Panc1 (cell line): ENCODE results near the gene ITPKC. TPM values are rescaled to one million over a fixed set of nuclear protein-coding genes. Genes with fewer than 3 reads are reported as not detected.
A peak's percentile ranks its signal among the peaks of the same experiment; 100 is the strongest.

Experiments
- ATAC-seq: fragments of 200-7000 bp; cut with Tn5 transposase; 2 replicates; pipeline ENCODE4 v1.9.1; 2020; ENCODE audit warnings: mild to moderate bottlenecking, moderate library complexity
- BruUV-seq: library from RNA; stranded (reverse); fragments of 400-500 nt; replicated peaks from 2 replicates; lab custom pipeline; 2021; lab: Mats Ljungman, UMichigan
- CTCF ChIA-PET: fragments of 300-600 bp; sonication (Branson Sonifier 250); formaldehyde crosslinking; loops from one replicate; lab custom pipeline; 2022; ENCODE audit warnings: antibody characterized with exemption; lab: Charles Lee
- POLR2A ChIA-PET: fragments of 300-600 bp; sonication (Branson Sonifier 250); formaldehyde crosslinking; loops from one replicate; lab custom pipeline; 2022; ENCODE audit warnings: antibody characterized with exemption; lab: Charles Lee
- DNase-seq: peaks from one replicate; pipeline ENCODE4 v3.0.0-alpha.2; 2010; ENCODE audit warnings: low read depth, low spot score
- H3K27ac ChIP-seq: 2 replicates; pipeline ENCODE4 v1.5.1; 2011; ENCODE audit warnings: mild to moderate bottlenecking, low read length, inconsistent platforms
- H3K27me3 ChIP-seq: fragments of 200-500 bp; sonication (Bioruptor generic); 2 replicates; pipeline ENCODE4 v1.6.0; 2014; ENCODE audit warnings: low read length, inconsistent platforms; ENCODE audit not compliant: control insufficient read depth, insufficient read depth
- H3K36me3 ChIP-seq: fragments of 200-500 bp; sonication (Bioruptor generic); 2 replicates; pipeline ENCODE4 v1.5.1; 2014; ENCODE audit warnings: inconsistent platforms, mild to moderate bottlenecking, low read length, moderate library complexity; ENCODE audit not compliant: control insufficient read depth, insufficient read depth
- H3K4me1 ChIP-seq: 2 replicates; pipeline ENCODE4 v1.5.1; 2011; ENCODE audit warnings: inconsistent platforms, mild to moderate bottlenecking, low read length, moderate library complexity; ENCODE audit not compliant: control insufficient read depth, insufficient read depth
- H3K4me3 ChIP-seq, 2 experiments: 2 replicates each; pipeline ENCODE4 v1.5.1; 2011 to 2012; ENCODE audit warnings: low read depth in 2 of 2, low read length in 2 of 2, mild to moderate bottlenecking in 2 of 2, inconsistent platforms in 1 of 2, moderate library complexity in 1 of 2
- H3K9me3 ChIP-seq: fragments of 200-500 bp; sonication (Bioruptor generic); 2 replicates; pipeline ENCODE4 v1.5.1; 2014; ENCODE audit warnings: low read depth, mild to moderate bottlenecking, inconsistent platforms, low read length, moderate library complexity; ENCODE audit not compliant: control insufficient read depth, insufficient read depth
- CTCF ChIP-seq: fragments of 450-650 bp; IDR thresholded peaks from 2 replicates; pipeline ENCODE4 v1.5.1; 2017; ENCODE audit warnings: mild to moderate bottlenecking
- POLR2AphosphoS5 ChIP-seq: IDR thresholded peaks from 2 replicates; pipeline ENCODE4 v1.6.1; 2012; ENCODE audit warnings: mild to moderate bottlenecking, low read depth, low read length, moderate library complexity
- REST ChIP-seq, 2 experiments: IDR thresholded peaks; 2 replicates each; pipeline ENCODE4 v1.6.1; 2011 to 2012; ENCODE audit warnings: low read depth in 2 of 2, control low read depth in 1 of 2, low read length in 1 of 2, mild to moderate bottlenecking in 1 of 2, moderate library complexity in 1 of 2; ENCODE audit not compliant: insufficient read depth in 1 of 2
- SIN3A ChIP-seq: IDR thresholded peaks from 2 replicates; pipeline ENCODE4 v1.6.1; 2012; ENCODE audit warnings: low read depth, mild to moderate bottlenecking, low read length, moderate library complexity, borderline replicate concordance; ENCODE audit not compliant: insufficient read depth
- TCF7L2 ChIP-seq: IDR thresholded peaks from 2 replicates; pipeline ENCODE4 v1.6.1; 2011; ENCODE audit warnings: mild to moderate bottlenecking, low read depth, low read length, inconsistent platforms
- in situ Hi-C: cut with HindIII; loops from 2 replicates; pipeline ENCODE4 v1.10.0; 2016; ENCODE audit warnings: low sequenced_read_pairs, low pct_unique_long_range_greater_than_20kb
- intact Hi-C: fragments of 100-400 bp; cut with micrococcal nuclease; formaldehyde crosslinking; loops from one replicate; pipeline ENCODE4 v1.10.0; 2022; ENCODE audit not compliant: unreplicated experiment
- total RNA-seq: library from RNA; stranded (reverse); gene quantifications from one replicate; pipeline ENCODE4 v1.2.1, GENCODE V29; 2021; ENCODE audit not compliant: unreplicated experiment

Gene ITPKC
- total RNA-seq, 1 experiment from 2014 or later: 7.2 TPM

DNA sequence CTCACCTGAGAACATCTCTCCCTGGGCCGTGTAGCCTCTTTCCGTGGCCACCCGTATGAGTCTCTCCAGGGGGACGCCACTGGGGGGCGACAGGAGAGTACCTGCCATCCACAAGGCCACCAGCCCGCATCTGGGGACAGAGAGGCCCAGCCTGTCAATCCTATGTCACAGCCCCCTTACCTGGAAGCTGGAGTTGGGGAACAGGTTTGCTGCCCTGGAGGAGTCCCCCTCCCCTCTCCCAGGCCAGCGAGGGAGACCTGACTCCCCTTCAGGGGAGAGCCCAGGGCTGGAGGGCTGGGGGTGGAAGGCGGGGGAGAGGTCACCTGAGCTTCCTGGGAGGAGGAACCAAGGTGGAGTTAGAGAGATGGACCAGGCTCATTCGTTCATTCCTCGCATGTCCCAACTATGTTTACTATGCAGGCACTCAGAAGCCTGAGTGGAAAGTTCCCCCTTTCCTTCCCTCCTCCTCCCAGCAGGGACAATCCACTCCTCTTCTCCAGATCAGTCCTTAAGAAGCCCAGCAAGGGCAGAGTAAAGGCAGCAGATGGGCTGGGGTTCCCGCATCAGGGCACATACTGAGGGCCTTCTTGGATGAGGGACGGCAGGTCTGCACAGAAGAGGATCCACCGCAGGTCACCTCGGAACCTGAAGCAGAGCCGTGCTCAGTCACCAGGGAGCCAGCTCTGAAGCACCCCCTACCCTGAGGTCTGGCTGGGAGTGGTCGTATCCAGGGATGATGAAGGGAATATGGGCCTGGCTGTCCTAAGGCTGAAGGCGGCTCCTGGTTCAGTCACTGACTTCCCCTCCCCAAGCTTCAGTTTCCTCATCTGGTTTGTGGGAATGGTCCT lies 27.9 kb downstream of the ITPKC start:
- ATAC-seq: 0 out of 2 replicates have a peak, but pooled peaks have one; percentile 25
- CTCF ChIA-PET: no interaction called here
- BruUV-seq: no TSS peak

More for the DNA sequence above, 27.9 kb downstream of the ITPKC start:
- no peak overlapping the region for H3K4me3 ChIP-seq
- H3K27ac ChIP-seq: peak overlapping the region; percentile 23; the same call in 1 of the 2 replicates
- H3K9me3 ChIP-seq: no peaks in the 10 kb centered on the region
- H3K4me1 ChIP-seq: peaks cover 6% of the 10 kb centered on the region
- no peaks in the 10 kb centered on the region for H3K27me3 ChIP-seq
- intact Hi-C loops (no loop called here), in situ Hi-C loops (no loop called here)
- no peak for DNase-seq
- POLR2A ChIA-PET: interaction anchor here (1.4 kb wide), 1 partner anchor 23 kb away, joined by 8 read pairs; no protein-coding TSS in a partner anchor
- TF ChIP-seq POLR2AphosphoS5 (no peak), SIN3A (no peak), TCF7L2 (no peak), CTCF (no peak), REST (IDR thresholded peaks at IDR 0.05; ENCODE audit: insufficient read depth in 1 of 2, low read depth in 2 of 2, low read length in 1 of 2) (no peak)
- no peaks in the 10 kb centered on the region; the same call in 1 of the 2 replicates for H3K36me3 ChIP-seq
